H9 (cell line): ENCODE data around the gene CCBE1. TPM values are rescaled to one million over a fixed set of nuclear protein-coding genes. Genes with fewer than 3 reads are reported as not detected.

ENCODE experiments used
- DNase-seq: peaks from one replicate; pipeline ENCODE4 v3.0.0-alpha.2; 2017
- H2AFZ ChIP-seq: one replicate; pipeline ENCODE4 v1.6.1; 2013; ENCODE audit warnings: mild to moderate bottlenecking, low read length, control low read depth, moderate library complexity
- H2AK5ac ChIP-seq: 2 replicates; pipeline ENCODE4 v1.6.1; 2013; ENCODE audit warnings: low read length, control low read depth, mixed read lengths; ENCODE audit not compliant: insufficient read length
- H2BK120ac ChIP-seq: one replicate; pipeline ENCODE4 v1.6.1; 2013; ENCODE audit warnings: low read depth, mild to moderate bottlenecking, low read length, control low read depth, inconsistent platforms; ENCODE audit not compliant: poor library complexity, severe bottlenecking
- H2BK12ac ChIP-seq: 2 replicates; pipeline ENCODE4 v1.6.1; 2013; ENCODE audit warnings: low read length, control low read depth, mixed read lengths, low read depth; ENCODE audit not compliant: insufficient read length
- H2BK15ac ChIP-seq: 2 replicates; pipeline ENCODE4 v1.6.1; 2013; ENCODE audit warnings: low read depth, low read length, control low read depth
- H2BK20ac ChIP-seq: one replicate; pipeline ENCODE4 v1.6.1; 2013; ENCODE audit warnings: low read depth, mild to moderate bottlenecking, low read length, control low read depth, inconsistent platforms; ENCODE audit not compliant: poor library complexity, severe bottlenecking
- H2BK5ac ChIP-seq: 2 replicates; pipeline ENCODE4 v1.6.1; 2013; ENCODE audit warnings: low read length, control low read depth, mixed read lengths; ENCODE audit not compliant: insufficient read length
- H3K14ac ChIP-seq: 2 replicates; pipeline ENCODE4 v1.6.1; 2013; ENCODE audit warnings: low read length, control low read depth; ENCODE audit not compliant: insufficient read depth
- H3K18ac ChIP-seq: 2 replicates; pipeline ENCODE4 v1.6.1; 2013; ENCODE audit warnings: low read depth, mild to moderate bottlenecking, mixed read lengths, low read length, control low read depth; ENCODE audit not compliant: insufficient read length
- H3K23ac ChIP-seq: 2 replicates; pipeline ENCODE4 v1.6.1; 2013; ENCODE audit warnings: low read length, control low read depth, mixed read lengths, low read depth; ENCODE audit not compliant: insufficient read length
- H3K23me2 ChIP-seq: 2 replicates; pipeline ENCODE4 v1.6.1; 2013; ENCODE audit warnings: low read depth, mild to moderate bottlenecking, mixed read lengths, low read length, control low read depth; ENCODE audit not compliant: insufficient read length, poor library complexity, severe bottlenecking
- H3K27ac ChIP-seq: 2 replicates; pipeline ENCODE4 v1.5.1; 2013; ENCODE audit warnings: low read length, control low read depth, mixed read lengths, low read depth; ENCODE audit not compliant: insufficient read length
- H3K27me3 ChIP-seq: 2 replicates; pipeline ENCODE4 v1.6.1; 2013; ENCODE audit warnings: low read length, control low read depth, inconsistent platforms; ENCODE audit not compliant: insufficient read depth
- H3K4ac ChIP-seq: 2 replicates; pipeline ENCODE4 v1.6.1; 2013; ENCODE audit warnings: low read depth, mild to moderate bottlenecking, control low read depth, inconsistent platforms, low read length, moderate library complexity
- H3K4me1 ChIP-seq: 2 replicates; pipeline ENCODE4 v1.6.1; 2013; ENCODE audit warnings: low read length, control low read depth, inconsistent platforms; ENCODE audit not compliant: insufficient read depth
- H3K4me2 ChIP-seq: 2 replicates; pipeline ENCODE4 v1.6.1; 2013; ENCODE audit warnings: low read length, control low read depth, mixed read lengths; ENCODE audit not compliant: insufficient read length, insufficient read depth
- H3K56ac ChIP-seq: 2 replicates; pipeline ENCODE4 v1.6.1; 2013; ENCODE audit warnings: low read depth, mild to moderate bottlenecking, mixed read lengths, low read length, control low read depth; ENCODE audit not compliant: insufficient read length
- H3K79me1 ChIP-seq: 2 replicates; pipeline ENCODE4 v1.6.1; 2013; ENCODE audit warnings: low read depth, mild to moderate bottlenecking, moderate library complexity, low read length, control low read depth, inconsistent platforms; ENCODE audit not compliant: insufficient read depth, poor library complexity, severe bottlenecking
- H3K79me2 ChIP-seq: 2 replicates; pipeline ENCODE4 v1.6.1; 2013; ENCODE audit warnings: low read length, control low read depth, inconsistent platforms; ENCODE audit not compliant: insufficient read depth
- H3K9ac ChIP-seq: 2 replicates; pipeline ENCODE4 v1.6.1; 2013; ENCODE audit warnings: low read length, control low read depth, mixed read lengths; ENCODE audit not compliant: insufficient read length; ENCODE audit errors: extremely low read depth
- H3K9me3 ChIP-seq: one replicate; pipeline ENCODE4 v1.6.1; 2013; ENCODE audit warnings: low read depth, low read length, inconsistent platforms; ENCODE audit not compliant: control insufficient read depth
- H3T11ph ChIP-seq: one replicate; pipeline ENCODE4 v1.6.1; 2013; ENCODE audit warnings: mild to moderate bottlenecking, low read length, control low read depth, inconsistent platforms
- H4K20me1 ChIP-seq: one replicate; pipeline ENCODE4 v1.6.1; 2013; ENCODE audit not compliant: control insufficient read depth, insufficient read length, insufficient read depth
- H4K5ac ChIP-seq: 2 replicates; pipeline ENCODE4 v1.6.1; 2013; ENCODE audit warnings: low read depth, mild to moderate bottlenecking, mixed read lengths, low read length, control low read depth; ENCODE audit not compliant: insufficient read length
- H4K8ac ChIP-seq: replicated peaks from 2 replicates; pipeline ENCODE4 v1.6.1; 2013; ENCODE audit warnings: low read length, control low read depth, mixed read lengths, low read depth; ENCODE audit not compliant: insufficient read length
- H4K91ac ChIP-seq: 2 replicates; pipeline ENCODE4 v1.6.1; 2013; ENCODE audit warnings: low read depth, mild to moderate bottlenecking, moderate library complexity, mixed read lengths, low read length, control low read depth; ENCODE audit not compliant: insufficient read length
- H3K27ac Mint-ChIP-seq, 3 experiments: 2 replicates in 2 of 3; 3 replicates in 1 of 3; pipeline ENCODE4 v1.8.0; 2020 to 2021; ENCODE audit warnings: mixed read lengths in 3 of 3, mild to moderate bottlenecking in 1 of 3, moderate library complexity in 1 of 3
- H3K27me3 Mint-ChIP-seq: 2 replicates; pipeline ENCODE4 v1.8.0; 2021; ENCODE audit warnings: low read depth, mild to moderate bottlenecking, moderate library complexity, mixed read lengths
- H3K36me3 Mint-ChIP-seq, 3 experiments: 2 replicates in 2 of 3; 3 replicates in 1 of 3; pipeline ENCODE4 v1.8.0; 2020 to 2021; ENCODE audit warnings: low read depth in 3 of 3, mixed read lengths in 3 of 3; ENCODE audit not compliant: insufficient read depth in 1 of 3
- H3K4me1 Mint-ChIP-seq, 2 experiments: 2 replicates each; pipeline ENCODE4 v1.8.0; 2020; ENCODE audit warnings: mixed read lengths in 2 of 2
- H3K4me3 Mint-ChIP-seq, 2 experiments: 2 replicates in 1 of 2; 3 replicates in 1 of 2; pipeline ENCODE4 v1.8.0; 2020 to 2021; ENCODE audit warnings: mild to moderate bottlenecking in 2 of 2, mixed read lengths in 2 of 2, moderate library complexity in 1 of 2
- H3K9me3 Mint-ChIP-seq, 2 experiments: 2 replicates in 1 of 2; 3 replicates in 1 of 2; pipeline ENCODE4 v1.8.0; 2020; ENCODE audit warnings: mild to moderate bottlenecking in 2 of 2, mixed read lengths in 2 of 2, moderate library complexity in 1 of 2
- WGBS: extraction: QIAGEN DNeasy Blood & Tissue Kit; methylation state at CpG from one replicate; pipeline ENCODE4 v1.1.7; 2013; ENCODE audit warnings: missing lambda C conversion rate, low lambda C conversion rate, mixed read lengths; ENCODE audit not compliant: insufficient read length; ENCODE audit errors: extremely low coverage; 5-methylcytosine and 5-hydroxymethylcytosine counted together
- total RNA-seq: library from RNA; stranded (reverse); gene quantifications from 2 replicates; pipeline ENCODE4 v1.2.1, GENCODE V29; 2021
- TF ChIP-seq, protein P1 (sequence below): fragments of 200-600 bp; sonication (generic); conservative IDR thresholded peaks from 3 replicates; pipeline ENCODE4 v1.8.0; 2021; ENCODE audit warnings: antibody characterized with exemption, mild to moderate bottlenecking

CCBE1 gene
- total RNA-seq, 1 experiment from 2014 or later, result 0.39 TPM

DNA sequence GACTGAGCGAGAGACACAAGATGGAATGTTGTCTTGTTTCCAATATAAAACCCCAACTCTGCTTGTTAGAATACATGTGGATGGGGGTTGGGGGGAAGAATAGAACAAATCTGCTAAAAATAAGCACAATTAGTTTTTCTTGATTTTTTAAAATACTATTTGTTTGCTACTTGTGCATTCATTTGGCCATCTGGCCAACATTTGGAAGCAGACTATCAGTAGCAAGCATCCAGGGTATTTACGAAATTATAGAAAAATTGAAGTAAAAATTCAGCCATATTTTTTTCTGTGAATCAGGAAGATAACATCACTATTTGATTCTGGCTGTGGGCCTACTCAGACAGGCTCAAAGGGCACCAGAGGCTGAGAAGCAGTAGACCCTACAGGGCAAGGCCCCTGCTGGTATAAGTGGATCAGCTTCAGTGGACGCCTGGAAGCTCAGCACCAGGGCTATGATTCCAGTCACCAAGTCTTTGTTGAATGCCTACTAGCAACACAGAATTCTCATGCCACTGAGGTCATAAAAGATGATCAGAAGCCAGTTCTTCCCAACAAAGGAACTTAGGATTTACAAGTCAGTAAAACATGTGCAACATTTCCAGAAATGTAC lies 133.9 kb downstream of the CCBE1 start:
- Histone ChIP-seq H3K4me2 (no peak overlapping the region), H3K23ac (no peak overlapping the region), H3T11ph (no peak overlapping the region), H4K20me1 (no peaks in the 10 kb centered on the region), H3K79me1 (no peaks in the 10 kb centered on the region), H3K79me2 (no peaks in the 10 kb centered on the region), H4K5ac (no peak overlapping the region), H3K23me2 (no peaks in the 10 kb centered on the region), H3K9me3 (no peaks in the 10 kb centered on the region), H3K4ac (no peak overlapping the region), H2BK120ac (no peak overlapping the region), H4K91ac (no peak overlapping the region), H2AK5ac (no peak overlapping the region), H3K27me3 (no peaks in the 10 kb centered on the region), H2BK20ac (no peak overlapping the region), H3K4me1 (no peaks in the 10 kb centered on the region), H3K27ac (no peak overlapping the region), H3K56ac (no peak overlapping the region), H2BK15ac (no peak overlapping the region), H3K14ac (no peak overlapping the region), H3K18ac (no peak overlapping the region), H2AFZ (no peak overlapping the region), H2BK12ac (no peak overlapping the region), H2BK5ac (no peak overlapping the region), H3K9ac (no peak overlapping the region), H4K8ac (no peak overlapping the region)
- peaks cover 14 to 18% of the 10 kb centered on the region in 2 experiments for H3K4me1 Mint-ChIP-seq
- H3K4me3 Mint-ChIP-seq, result no peak overlapping the region
- H3K36me3 Mint-ChIP-seq, result no peaks in the 10 kb centered on the region
- no peak for DNase-seq
- WGBS, result no CpG with 5 or more reads among the region's 3 CpGs
- no peaks in the 10 kb centered on the region; a peak in 2 of 5 replicates for H3K9me3 Mint-ChIP-seq
- no peaks in the 10 kb centered on the region; the same call in 1 of the 2 replicates for H3K27me3 Mint-ChIP-seq
- TF ChIP-seq, protein P1, sequence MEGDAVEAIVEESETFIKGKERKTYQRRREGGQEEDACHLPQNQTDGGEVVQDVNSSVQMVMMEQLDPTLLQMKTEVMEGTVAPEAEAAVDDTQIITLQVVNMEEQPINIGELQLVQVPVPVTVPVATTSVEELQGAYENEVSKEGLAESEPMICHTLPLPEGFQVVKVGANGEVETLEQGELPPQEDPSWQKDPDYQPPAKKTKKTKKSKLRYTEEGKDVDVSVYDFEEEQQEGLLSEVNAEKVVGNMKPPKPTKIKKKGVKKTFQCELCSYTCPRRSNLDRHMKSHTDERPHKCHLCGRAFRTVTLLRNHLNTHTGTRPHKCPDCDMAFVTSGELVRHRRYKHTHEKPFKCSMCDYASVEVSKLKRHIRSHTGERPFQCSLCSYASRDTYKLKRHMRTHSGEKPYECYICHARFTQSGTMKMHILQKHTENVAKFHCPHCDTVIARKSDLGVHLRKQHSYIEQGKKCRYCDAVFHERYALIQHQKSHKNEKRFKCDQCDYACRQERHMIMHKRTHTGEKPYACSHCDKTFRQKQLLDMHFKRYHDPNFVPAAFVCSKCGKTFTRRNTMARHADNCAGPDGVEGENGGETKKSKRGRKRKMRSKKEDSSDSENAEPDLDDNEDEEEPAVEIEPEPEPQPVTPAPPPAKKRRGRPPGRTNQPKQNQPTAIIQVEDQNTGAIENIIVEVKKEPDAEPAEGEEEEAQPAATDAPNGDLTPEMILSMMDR, result no peak
- peak overlapping the region in 1 of 3 experiments; percentile 44; a peak in 1 of 7 replicates for H3K27ac Mint-ChIP-seq
